Endodermal cell (in vitro differentiated cells): ENCODE results near the gene POLR3GL. TPM values are rescaled to one million over a fixed set of nuclear protein-coding genes. Genes with fewer than 3 reads are reported as not detected.

ENCODE experiments used
- DNase-seq: peaks from one replicate; pipeline ENCODE4 v3.0.0-alpha.2; 2017
- H3K27ac ChIP-seq: 2 replicates; pipeline ENCODE4 v1.5.1; 2013; ENCODE audit warnings: mild to moderate bottlenecking, low read depth, low read length, moderate library complexity
- H3K27me3 ChIP-seq: 2 replicates; pipeline ENCODE4 v1.6.1; 2013; ENCODE audit warnings: mild to moderate bottlenecking, low read length, moderate library complexity; ENCODE audit not compliant: insufficient read depth, control insufficient read depth, poor library complexity, severe bottlenecking
- H3K36me3 ChIP-seq: 2 replicates; pipeline ENCODE4 v1.7.0; 2013; ENCODE audit warnings: mild to moderate bottlenecking, low read length, moderate library complexity; ENCODE audit not compliant: control insufficient read depth, insufficient read depth
- H3K4me1 ChIP-seq: one replicate; pipeline ENCODE4 v1.7.0; 2013; ENCODE audit warnings: low read length; ENCODE audit not compliant: control insufficient read depth, insufficient read depth
- H3K4me3 ChIP-seq: 2 replicates; pipeline ENCODE4 v1.5.1; 2013; ENCODE audit warnings: mild to moderate bottlenecking, low read length, moderate library complexity
- H3K9ac ChIP-seq: 2 replicates; pipeline ENCODE4 v1.6.1; 2013; ENCODE audit warnings: mild to moderate bottlenecking, low read length, moderate library complexity; ENCODE audit not compliant: poor library complexity, severe bottlenecking; ENCODE audit errors: extremely low read depth
- H3K9me3 ChIP-seq: 2 replicates; pipeline ENCODE4 v1.6.1; 2013; ENCODE audit warnings: mild to moderate bottlenecking, low read length, moderate library complexity; ENCODE audit not compliant: control insufficient read depth
- H3K27ac Mint-ChIP-seq: 2 replicates; pipeline ENCODE4 v1.8.0; 2020; ENCODE audit warnings: mixed read lengths
- H3K27me3 Mint-ChIP-seq: 2 replicates; pipeline ENCODE4 v1.8.0; 2021; ENCODE audit warnings: mild to moderate bottlenecking, mixed read lengths; ENCODE audit not compliant: insufficient read depth
- H3K36me3 Mint-ChIP-seq: 2 replicates; pipeline ENCODE4 v1.8.0; 2020; ENCODE audit warnings: low read depth, mixed read lengths
- H3K4me1 Mint-ChIP-seq: 2 replicates; pipeline ENCODE4 v1.8.0; 2020; ENCODE audit warnings: mixed read lengths
- H3K4me3 Mint-ChIP-seq: 2 replicates; pipeline ENCODE4 v1.8.0; 2020; ENCODE audit warnings: mild to moderate bottlenecking, moderate library complexity, mixed read lengths
- H3K9me3 Mint-ChIP-seq: 2 replicates; pipeline ENCODE4 v1.8.0; 2020; ENCODE audit warnings: mild to moderate bottlenecking, mixed read lengths
- WGBS, 2 experiments: methylation state at CpG; one replicate each; pipeline versions ENCODE4 v1.1.5 to v1.1.7; 2013; ENCODE audit warnings: missing lambda C conversion rate in 2 of 2, mixed read lengths in 1 of 2; ENCODE audit not compliant: insufficient coverage in 1 of 2, insufficient read length in 1 of 2; 5-methylcytosine and 5-hydroxymethylcytosine counted together
- total RNA-seq, 2 donors: library from RNA; stranded (reverse); fragmentation: NEBNext Ultra II Directional in 1 of 2; extraction: Animal tissue kit (Norgen Biotek cat#: 25700) in 1 of 2; gene quantifications; 2 replicates in 1 of 2; 3 replicates in 1 of 2; pipeline ENCODE4 v1.2.1, GENCODE V29; 2021
- TF ChIP-seq, protein P1 (sequence below): fragments of 200-600 bp; sonication (generic); conservative IDR thresholded peaks from 2 replicates; pipeline ENCODE4 v1.5.0; 2021; ENCODE audit warnings: antibody characterized with exemption, mild to moderate bottlenecking

POLR3GL gene
- total RNA-seq, 2 donors from 2014 or later, result 10.2 to 13.8 TPM

DNA sequence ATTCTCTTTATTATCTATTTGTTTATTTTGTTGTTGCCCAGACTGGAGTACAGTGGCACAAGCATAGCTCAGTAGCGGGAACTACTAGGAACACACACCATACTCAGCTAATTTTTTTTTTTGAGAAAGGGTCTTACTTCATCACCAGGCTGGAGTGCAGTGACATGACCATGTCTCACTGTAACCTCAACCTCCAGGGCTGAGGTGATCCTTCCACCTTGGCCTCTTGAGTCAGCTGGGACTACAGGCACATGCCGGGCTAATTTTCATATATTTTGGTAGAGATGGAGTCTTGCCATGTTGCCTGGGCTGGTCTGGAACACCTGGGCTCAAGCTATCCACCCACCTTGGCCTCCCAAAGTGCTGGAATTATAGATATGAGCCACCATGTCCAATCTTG, 37.2 kb downstream of the POLR3GL start:
- Mint-ChIP-seq H3K36me3 (no peaks in the 10 kb centered on the region), H3K4me3 (no peak overlapping the region), H3K27ac (no peak overlapping the region), H3K27me3 (no peaks in the 10 kb centered on the region), H3K9me3 (no peaks in the 10 kb centered on the region), H3K4me1 (peaks cover 23% of the 10 kb centered on the region)
- TF ChIP-seq, protein P1, sequence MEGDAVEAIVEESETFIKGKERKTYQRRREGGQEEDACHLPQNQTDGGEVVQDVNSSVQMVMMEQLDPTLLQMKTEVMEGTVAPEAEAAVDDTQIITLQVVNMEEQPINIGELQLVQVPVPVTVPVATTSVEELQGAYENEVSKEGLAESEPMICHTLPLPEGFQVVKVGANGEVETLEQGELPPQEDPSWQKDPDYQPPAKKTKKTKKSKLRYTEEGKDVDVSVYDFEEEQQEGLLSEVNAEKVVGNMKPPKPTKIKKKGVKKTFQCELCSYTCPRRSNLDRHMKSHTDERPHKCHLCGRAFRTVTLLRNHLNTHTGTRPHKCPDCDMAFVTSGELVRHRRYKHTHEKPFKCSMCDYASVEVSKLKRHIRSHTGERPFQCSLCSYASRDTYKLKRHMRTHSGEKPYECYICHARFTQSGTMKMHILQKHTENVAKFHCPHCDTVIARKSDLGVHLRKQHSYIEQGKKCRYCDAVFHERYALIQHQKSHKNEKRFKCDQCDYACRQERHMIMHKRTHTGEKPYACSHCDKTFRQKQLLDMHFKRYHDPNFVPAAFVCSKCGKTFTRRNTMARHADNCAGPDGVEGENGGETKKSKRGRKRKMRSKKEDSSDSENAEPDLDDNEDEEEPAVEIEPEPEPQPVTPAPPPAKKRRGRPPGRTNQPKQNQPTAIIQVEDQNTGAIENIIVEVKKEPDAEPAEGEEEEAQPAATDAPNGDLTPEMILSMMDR, result no peak
- Histone ChIP-seq H3K27me3 (no peaks in the 10 kb centered on the region), H3K9ac (no peak overlapping the region), H3K27ac (no peak overlapping the region), H3K36me3 (no peaks in the 10 kb centered on the region), H3K4me3 (no peak overlapping the region), H3K4me1 (no peaks in the 10 kb centered on the region), H3K9me3 (no peaks in the 10 kb centered on the region)
- no peak for DNase-seq
- 98% methylated on average over 2 of the region's 2 CpGs; no CpG with 5 or more reads in 1 of the 2 experiments for WGBS, 2 experiments

DNA sequence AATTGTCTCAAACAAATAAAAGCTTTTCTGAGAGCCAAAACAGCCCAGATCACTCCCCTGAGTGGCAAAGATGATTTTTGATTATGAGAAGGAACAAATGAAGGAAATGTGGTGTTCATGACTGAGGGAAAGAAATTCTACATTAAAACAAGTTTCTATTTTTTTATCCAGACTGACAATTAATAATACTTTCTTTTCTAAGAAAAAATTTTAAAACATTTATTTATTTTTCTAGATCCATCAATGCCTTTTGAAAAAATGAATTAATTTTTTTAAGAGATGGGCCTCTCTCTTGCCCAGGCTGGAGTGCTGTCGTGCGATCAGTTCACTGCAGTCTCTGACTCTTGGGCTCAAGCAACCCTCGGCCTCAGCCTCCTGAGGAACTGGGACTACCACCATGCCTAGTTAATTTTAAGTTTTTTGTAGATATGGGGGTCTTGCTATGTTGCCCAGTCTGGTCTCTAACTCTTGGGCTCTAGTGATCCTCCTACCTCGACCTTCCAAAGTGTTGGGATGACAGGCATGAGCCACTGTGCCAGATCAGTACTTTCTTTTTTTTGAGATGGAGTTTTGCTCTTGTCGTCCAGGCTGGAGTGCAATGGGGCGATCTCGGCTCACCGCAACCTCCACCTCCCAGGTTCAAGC, 43.1 kb downstream of the POLR3GL start:
- TF ChIP-seq, protein P1, result peak; percentile 31
- Histone ChIP-seq H3K4me3 (no peak overlapping the region), H3K36me3 (no peaks in the 10 kb centered on the region), H3K9me3 (no peaks in the 10 kb centered on the region), H3K27ac (no peak overlapping the region), H3K27me3 (no peaks in the 10 kb centered on the region), H3K9ac (no peak overlapping the region), H3K4me1 (no peaks in the 10 kb centered on the region)
- Mint-ChIP-seq H3K27ac (no peak overlapping the region), H3K36me3 (no peaks in the 10 kb centered on the region), H3K9me3 (no peaks in the 10 kb centered on the region), H3K4me1 (no peaks in the 10 kb centered on the region), H3K4me3 (no peak overlapping the region), H3K27me3 (no peaks in the 10 kb centered on the region)
- DNase-seq, result no peak
- WGBS, 2 experiments, result 93 to 95% methylated on average over 6 to 8 of the region's 8 CpGs

DNA sequence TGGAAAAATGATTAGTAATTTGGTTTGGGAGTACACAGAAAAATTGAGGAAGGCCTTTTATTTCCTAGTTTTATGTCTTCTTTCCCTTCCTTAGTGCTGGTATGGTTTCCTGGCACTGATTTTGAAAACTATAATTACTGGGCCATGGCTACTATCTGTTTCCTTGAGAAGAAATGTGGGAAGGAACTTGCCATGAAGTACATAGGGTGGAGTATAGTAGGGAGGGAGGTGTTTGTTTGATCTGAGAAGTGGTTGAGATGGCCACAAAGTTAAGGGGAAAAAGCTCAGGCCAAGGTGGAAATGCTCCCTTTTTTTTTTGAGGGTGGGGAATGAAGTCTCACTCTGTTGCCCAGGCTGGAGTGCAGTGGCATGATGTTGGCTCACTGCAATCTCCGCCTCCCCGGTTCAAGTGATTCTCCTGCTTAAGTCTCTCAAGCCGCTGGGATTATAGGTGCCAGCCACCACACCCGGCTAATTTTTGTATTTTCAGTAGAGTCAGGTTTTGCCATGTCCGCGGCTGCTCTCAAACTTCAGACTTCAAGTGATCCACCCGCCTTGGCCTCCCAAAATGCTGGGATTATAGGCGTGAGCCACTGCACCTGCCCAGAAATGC, 45.7 kb downstream of the POLR3GL start:
- H3K27me3 ChIP-seq, result no peaks in the 10 kb centered on the region
- no peaks in the 10 kb centered on the region for H3K27me3 Mint-ChIP-seq
- H3K9me3 Mint-ChIP-seq, result no peaks in the 10 kb centered on the region
- H3K4me3 ChIP-seq, result no peak overlapping the region
- H3K4me1 ChIP-seq, result no peaks in the 10 kb centered on the region
- H3K4me1 Mint-ChIP-seq, result no peaks in the 10 kb centered on the region
- no peak for DNase-seq
- H3K4me3 Mint-ChIP-seq, result no peak overlapping the region
- TF ChIP-seq, protein P1, result no peak
- H3K36me3 Mint-ChIP-seq, result no peaks in the 10 kb centered on the region
- H3K27ac Mint-ChIP-seq, result no peak overlapping the region
- WGBS, 2 experiments, result 88 to 91% methylated on average over 8 of the region's 8 CpGs
- H3K9me3 ChIP-seq, result no peaks in the 10 kb centered on the region
- H3K36me3 ChIP-seq, result no peaks in the 10 kb centered on the region
- H3K9ac ChIP-seq, result no peak overlapping the region
- H3K27ac ChIP-seq, result no peak overlapping the region
